ENCODE measurements around the gene ZNF682.
A peak's percentile ranks its signal among the peaks of the same experiment; 100 is the strongest.

DNA sequence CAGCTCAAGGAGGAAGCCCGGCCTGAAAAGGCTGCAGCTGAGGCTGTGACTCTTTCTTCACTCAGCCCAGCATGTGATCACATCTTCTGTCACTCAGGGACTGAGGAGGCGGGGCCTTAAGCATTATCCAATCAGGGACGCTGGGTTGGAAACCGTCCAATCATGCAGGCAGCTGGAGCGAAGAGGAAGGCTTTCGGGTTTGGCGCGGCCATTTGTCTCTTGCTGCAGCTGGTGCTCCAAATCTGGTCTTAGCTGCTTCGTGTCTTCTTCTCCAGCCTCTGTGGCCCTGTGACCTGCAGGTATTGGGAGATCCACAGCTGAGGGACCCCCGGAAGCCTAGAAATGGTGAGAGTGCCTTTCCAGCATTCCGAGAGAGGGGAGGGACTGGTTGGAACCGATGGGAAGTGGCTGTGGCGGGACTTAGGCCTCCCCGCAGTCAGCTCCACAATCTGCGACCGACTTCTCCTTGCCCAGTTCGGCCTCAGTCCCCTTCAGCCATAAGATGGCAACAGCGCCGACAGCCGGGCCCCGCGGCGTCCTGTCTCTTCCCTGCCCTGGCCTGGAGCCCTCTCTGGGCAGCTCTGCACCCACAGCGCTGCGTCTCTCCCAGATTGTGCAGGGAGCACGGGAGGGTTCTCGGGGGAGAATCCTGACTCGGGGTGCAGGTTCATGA lies 38.6 kb upstream of the ZNF682 start, which contains the start of gene ZNF90:
- TF ChIP-seq, protein P1, sequence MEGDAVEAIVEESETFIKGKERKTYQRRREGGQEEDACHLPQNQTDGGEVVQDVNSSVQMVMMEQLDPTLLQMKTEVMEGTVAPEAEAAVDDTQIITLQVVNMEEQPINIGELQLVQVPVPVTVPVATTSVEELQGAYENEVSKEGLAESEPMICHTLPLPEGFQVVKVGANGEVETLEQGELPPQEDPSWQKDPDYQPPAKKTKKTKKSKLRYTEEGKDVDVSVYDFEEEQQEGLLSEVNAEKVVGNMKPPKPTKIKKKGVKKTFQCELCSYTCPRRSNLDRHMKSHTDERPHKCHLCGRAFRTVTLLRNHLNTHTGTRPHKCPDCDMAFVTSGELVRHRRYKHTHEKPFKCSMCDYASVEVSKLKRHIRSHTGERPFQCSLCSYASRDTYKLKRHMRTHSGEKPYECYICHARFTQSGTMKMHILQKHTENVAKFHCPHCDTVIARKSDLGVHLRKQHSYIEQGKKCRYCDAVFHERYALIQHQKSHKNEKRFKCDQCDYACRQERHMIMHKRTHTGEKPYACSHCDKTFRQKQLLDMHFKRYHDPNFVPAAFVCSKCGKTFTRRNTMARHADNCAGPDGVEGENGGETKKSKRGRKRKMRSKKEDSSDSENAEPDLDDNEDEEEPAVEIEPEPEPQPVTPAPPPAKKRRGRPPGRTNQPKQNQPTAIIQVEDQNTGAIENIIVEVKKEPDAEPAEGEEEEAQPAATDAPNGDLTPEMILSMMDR (IDR thresholded peaks at IDR 0.05), result peak in 2 of 12 donors; percentile 7
- TF ChIP-seq POLR2A (IDR thresholded peaks at IDR 0.05), result peak in 1 of 2 donors; percentile 17
